Vagina (tissue), 2 donors: ENCODE data around the gene RGS10.

Source experiments
- POLR2A ChIP-seq, 2 donors: fragments of 450-650 bp; IDR thresholded peaks; one replicate each; pipeline ENCODE4 v1.6.1; 2017; ENCODE audit warnings: antibody characterized with exemption in 2 of 2, mild to moderate bottlenecking in 2 of 2, moderate library complexity in 2 of 2
- POLR2AphosphoS5 ChIP-seq, 2 donors: sonication (generic); formaldehyde crosslinking; IDR thresholded peaks; one replicate each; pipeline ENCODE4 v1.9.0; 2017; ENCODE audit warnings: antibody characterized with exemption in 2 of 2, mild to moderate bottlenecking in 2 of 2, low read depth in 1 of 2; ENCODE audit not compliant: insufficient read depth in 1 of 2
- TF ChIP-seq, protein P1 (sequence below), 3 experiments: fragments of 450-650 bp in 2 of 3; fragments of 200-600 bp in 1 of 3; sonication (generic) in 1 of 3; IDR thresholded peaks; one replicate each; pipeline ENCODE4 v1.5.1; 2017 to 2019; ENCODE audit warnings: antibody characterized with exemption in 3 of 3, mild to moderate bottlenecking in 2 of 3, moderate library complexity in 2 of 3

DNA sequence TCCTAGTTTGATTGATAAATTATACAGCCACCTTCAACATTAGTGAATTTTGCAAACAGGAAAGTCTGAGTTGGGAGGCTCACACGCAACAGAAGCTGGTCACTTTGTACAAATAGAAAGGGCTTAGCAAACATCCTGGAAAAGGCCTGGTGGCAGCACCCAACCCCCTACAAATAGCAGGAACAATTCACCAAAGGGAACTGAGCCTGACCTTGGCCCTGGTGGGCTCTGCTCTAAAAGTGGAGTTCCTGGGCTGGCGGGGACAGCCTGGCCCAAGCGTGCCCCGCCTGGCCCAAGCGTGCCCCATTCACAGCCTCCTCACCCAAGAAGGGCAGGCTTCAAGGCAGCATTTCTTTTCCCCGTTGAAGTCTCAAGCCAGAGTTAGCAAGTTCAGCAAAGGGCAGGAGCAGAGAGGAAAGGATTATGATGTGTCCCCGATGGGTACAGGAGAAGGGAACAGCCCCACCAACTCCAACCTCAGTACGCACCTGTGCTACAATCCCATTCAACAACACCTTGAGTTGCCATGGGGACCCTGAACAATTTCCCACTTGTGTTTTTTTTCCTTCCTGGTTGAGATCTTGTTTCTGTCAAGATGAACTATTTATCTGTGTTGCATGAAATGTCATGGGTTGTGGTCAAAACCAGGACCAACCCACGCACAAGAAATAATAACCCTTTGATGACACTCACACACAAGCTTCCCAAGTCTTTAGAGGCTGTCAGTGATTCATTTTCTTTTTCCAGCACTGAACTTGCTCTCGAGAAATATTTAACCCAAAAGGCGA lies 43.4 kb downstream of the RGS10 start:
- TF ChIP-seq, protein P1, sequence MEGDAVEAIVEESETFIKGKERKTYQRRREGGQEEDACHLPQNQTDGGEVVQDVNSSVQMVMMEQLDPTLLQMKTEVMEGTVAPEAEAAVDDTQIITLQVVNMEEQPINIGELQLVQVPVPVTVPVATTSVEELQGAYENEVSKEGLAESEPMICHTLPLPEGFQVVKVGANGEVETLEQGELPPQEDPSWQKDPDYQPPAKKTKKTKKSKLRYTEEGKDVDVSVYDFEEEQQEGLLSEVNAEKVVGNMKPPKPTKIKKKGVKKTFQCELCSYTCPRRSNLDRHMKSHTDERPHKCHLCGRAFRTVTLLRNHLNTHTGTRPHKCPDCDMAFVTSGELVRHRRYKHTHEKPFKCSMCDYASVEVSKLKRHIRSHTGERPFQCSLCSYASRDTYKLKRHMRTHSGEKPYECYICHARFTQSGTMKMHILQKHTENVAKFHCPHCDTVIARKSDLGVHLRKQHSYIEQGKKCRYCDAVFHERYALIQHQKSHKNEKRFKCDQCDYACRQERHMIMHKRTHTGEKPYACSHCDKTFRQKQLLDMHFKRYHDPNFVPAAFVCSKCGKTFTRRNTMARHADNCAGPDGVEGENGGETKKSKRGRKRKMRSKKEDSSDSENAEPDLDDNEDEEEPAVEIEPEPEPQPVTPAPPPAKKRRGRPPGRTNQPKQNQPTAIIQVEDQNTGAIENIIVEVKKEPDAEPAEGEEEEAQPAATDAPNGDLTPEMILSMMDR (IDR thresholded peaks at IDR 0.05) = no peak
- TF ChIP-seq POLR2A (IDR thresholded peaks at IDR 0.05) (no peak), POLR2AphosphoS5 (IDR thresholded peaks at IDR 0.05; ENCODE audit: insufficient read depth in 1 of 2, low read depth in 1 of 2) (no peak)
